Large intestine (tissue), 3 donors: Measurements from ENCODE around the gene RSU1. TPM values are rescaled to one million over a fixed set of nuclear protein-coding genes. Genes with fewer than 3 reads are reported as not detected.

Experiments
- DNase-seq, 2 donors: peaks; one replicate each; pipeline versions ENCODE4 v3.0.0 to v3.0.0-alpha.2; 2013
- H3K27ac ChIP-seq: one replicate; pipeline ENCODE4 v1.5.1; 2013; ENCODE audit warnings: low read length
- H3K27me3 ChIP-seq: 2 replicates; pipeline ENCODE4 v1.6.1; 2013; ENCODE audit warnings: low read length; ENCODE audit not compliant: control insufficient read depth, insufficient read depth
- H3K36me3 ChIP-seq: 2 replicates; pipeline ENCODE4 v1.6.1; 2013; ENCODE audit warnings: low read length; ENCODE audit not compliant: control insufficient read depth, insufficient read depth
- H3K4me1 ChIP-seq: one replicate; pipeline ENCODE4 v1.6.1; 2013; ENCODE audit warnings: low read length; ENCODE audit not compliant: control insufficient read depth, insufficient read depth
- H3K4me3 ChIP-seq: one replicate; pipeline ENCODE4 v1.5.1; 2013; ENCODE audit warnings: low read length
- H3K9me3 ChIP-seq: one replicate; pipeline ENCODE4 v1.6.1; 2013; ENCODE audit warnings: mild to moderate bottlenecking, low read depth, low read length, moderate library complexity; ENCODE audit not compliant: control insufficient read depth
- WGBS: methylation state at CpG from one replicate; pipeline ENCODE4 v1.1.5; 2013; ENCODE audit warnings: low lambda C conversion rate; ENCODE audit not compliant: insufficient coverage; 5-methylcytosine and 5-hydroxymethylcytosine counted together
- polyA plus RNA-seq: library from polyadenylated mRNA; unstranded; fragments of 120-200 nt; gene quantifications from one replicate; pipeline ENCODE4 v1.2.1, GENCODE V29; 2013

The RSU1 gene
- polyA plus RNA-seq, 1 donor, result 37.0 TPM

DNA sequence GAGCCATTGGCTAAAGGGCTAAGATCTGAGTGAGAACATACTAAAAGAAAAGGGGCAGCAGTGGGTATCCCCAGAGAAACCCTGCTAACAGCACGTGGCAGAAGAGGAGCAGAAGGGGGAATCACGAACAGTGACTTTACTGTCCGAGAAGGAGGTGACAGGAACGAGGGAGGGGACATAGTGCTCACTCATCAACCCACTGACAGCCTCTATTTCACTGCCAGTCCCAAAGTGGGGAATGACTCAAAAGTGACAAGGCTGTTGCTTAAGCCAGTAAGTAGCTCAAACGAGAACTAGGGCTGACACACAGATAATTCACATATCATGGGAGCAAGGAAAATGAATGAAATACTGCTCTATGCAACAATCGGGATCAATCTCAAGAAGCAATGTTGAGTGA, 92.7 kb downstream of the RSU1 start:
- Histone ChIP-seq H3K27ac (no peak overlapping the region), H3K27me3 (no peaks in the 10 kb centered on the region), H3K9me3 (no peaks in the 10 kb centered on the region), H3K4me3 (no peak overlapping the region), H3K4me1 (no peaks in the 10 kb centered on the region), H3K36me3 (no peaks in the 10 kb centered on the region)
- DNase-seq, result no peak
- no CpG with 5 or more reads among the region's 6 CpGs for WGBS

DNA sequence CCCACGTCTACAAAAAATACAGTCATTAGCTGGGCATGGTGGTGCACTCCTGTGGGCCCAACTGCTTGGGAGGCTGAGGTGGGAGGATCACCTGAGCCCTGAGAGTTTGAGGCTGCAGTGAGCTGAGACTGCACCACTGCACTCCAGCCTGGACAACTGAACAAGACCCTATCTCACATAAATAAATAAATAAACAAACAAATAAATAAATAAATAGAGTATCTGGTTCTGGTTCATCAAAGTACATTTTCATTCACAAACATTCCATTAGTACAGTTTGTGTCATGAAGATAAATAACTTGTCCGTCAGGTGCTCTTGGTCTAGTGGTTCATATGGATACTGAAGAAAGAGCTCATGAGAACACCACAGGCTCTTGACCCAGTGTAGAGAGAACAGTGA, 96.4 kb downstream of the RSU1 start:
- no peak for DNase-seq

DNA sequence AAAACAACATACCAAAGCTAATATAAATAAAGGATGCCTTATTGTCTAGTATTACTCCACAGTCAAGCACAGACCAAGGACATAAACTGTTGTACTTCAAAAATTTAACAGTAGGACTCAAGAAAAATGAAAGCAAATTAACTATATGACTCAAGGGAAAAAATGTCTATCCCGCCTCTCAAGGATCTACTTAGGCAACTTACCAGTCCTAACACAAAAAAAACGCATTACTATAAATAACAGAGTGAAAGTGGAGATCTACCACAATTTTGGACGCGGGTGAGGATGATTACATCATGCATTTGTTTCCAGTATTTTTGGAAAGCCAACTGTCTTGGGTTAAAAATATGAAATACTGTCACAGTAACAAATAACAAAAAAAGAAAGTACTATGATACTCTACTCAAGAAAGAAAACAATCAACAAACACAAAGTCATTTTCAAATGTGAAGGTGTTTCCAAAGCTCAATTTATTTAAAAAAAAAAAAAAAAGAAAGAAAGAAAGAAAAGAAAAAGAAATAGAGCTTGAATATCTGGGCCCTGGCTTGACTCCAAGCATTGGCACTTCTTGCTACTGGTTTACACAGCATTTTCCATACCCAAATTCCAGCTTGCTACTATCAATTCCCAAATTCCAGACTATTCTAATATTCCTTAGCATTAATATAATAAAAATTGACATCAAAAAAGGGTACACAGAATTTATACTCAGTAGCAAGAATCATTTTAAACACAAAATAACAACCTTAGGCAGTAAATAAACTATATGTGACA, 99.4 kb downstream of the RSU1 start:
- H3K27ac ChIP-seq, result no peak overlapping the region
- no peak overlapping the region for H3K4me3 ChIP-seq
- peaks cover 14% of the 10 kb centered on the region for H3K9me3 ChIP-seq
- no peaks in the 10 kb centered on the region for H3K27me3 ChIP-seq
- H3K4me1 ChIP-seq, result no peaks in the 10 kb centered on the region
- DNase-seq, result no peak
- no peaks in the 10 kb centered on the region for H3K36me3 ChIP-seq
- no CpG with 5 or more reads among the region's 4 CpGs for WGBS

More for the DNA sequence above, 96.4 kb downstream of the RSU1 start:
- Histone ChIP-seq H3K4me1 (no peaks in the 10 kb centered on the region), H3K36me3 (no peaks in the 10 kb centered on the region), H3K27me3 (no peaks in the 10 kb centered on the region), H3K9me3 (no peaks in the 10 kb centered on the region), H3K27ac (no peak overlapping the region), H3K4me3 (no peak overlapping the region)
- no CpG with 5 or more reads among the region's 2 CpGs for WGBS

DNA sequence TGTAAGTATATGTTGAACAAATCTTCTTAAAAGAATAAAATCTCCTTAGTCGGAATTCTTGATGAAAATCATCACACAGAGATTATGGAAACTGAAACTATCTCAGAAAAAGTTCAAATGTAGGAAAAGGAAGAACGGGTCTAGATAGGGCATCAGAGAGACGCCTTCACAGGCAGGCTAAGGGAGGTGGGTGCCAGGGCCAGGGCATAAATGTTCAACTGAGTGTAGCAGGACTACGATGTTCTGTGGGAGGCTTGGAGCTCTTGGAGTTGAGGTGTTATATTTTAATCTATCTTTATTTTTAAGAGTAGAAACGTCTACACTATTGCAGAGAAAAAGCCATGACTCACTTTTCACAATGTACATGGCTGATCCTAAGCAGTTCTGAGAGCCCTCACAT, 101.2 kb downstream of the RSU1 start:
- WGBS, result 100% methylated on average over 1 of the region's 5 CpGs
- no peak for DNase-seq
- H3K4me1 ChIP-seq, result no peaks in the 10 kb centered on the region
- no peaks in the 10 kb centered on the region for H3K36me3 ChIP-seq
- no peak overlapping the region for H3K27ac ChIP-seq
- no peak overlapping the region for H3K4me3 ChIP-seq
- no peaks in the 10 kb centered on the region for H3K27me3 ChIP-seq
- H3K9me3 ChIP-seq, result peaks cover 15% of the 10 kb centered on the region

DNA sequence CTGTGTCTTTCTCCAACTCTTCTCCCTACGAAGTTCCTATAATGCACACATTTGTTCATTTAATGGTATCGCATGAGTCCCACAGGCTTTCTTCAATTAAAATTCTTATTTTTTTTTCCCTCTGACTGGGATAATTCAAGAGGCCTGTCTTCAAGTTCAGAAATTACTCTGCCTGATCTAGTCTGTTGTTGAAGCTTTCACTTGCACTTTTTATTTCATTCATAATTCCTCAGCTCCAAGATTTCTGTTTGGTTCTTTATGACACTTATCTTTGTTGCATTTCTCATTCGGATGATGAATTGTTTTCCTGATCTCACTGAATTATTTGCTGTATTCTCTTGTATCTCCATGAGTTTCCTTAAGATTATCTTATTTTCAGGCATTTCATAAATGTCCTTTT, 103.9 kb downstream of the RSU1 start:
- 96% methylated on average over 3 of the region's 3 CpGs for WGBS
- H3K27ac ChIP-seq, result no peak overlapping the region
- H3K9me3 ChIP-seq, result peaks cover 15% of the 10 kb centered on the region
- no peaks in the 10 kb centered on the region for H3K27me3 ChIP-seq
- no peak for DNase-seq
- no peaks in the 10 kb centered on the region for H3K4me1 ChIP-seq
- no peaks in the 10 kb centered on the region for H3K36me3 ChIP-seq
- no peak overlapping the region for H3K4me3 ChIP-seq

DNA sequence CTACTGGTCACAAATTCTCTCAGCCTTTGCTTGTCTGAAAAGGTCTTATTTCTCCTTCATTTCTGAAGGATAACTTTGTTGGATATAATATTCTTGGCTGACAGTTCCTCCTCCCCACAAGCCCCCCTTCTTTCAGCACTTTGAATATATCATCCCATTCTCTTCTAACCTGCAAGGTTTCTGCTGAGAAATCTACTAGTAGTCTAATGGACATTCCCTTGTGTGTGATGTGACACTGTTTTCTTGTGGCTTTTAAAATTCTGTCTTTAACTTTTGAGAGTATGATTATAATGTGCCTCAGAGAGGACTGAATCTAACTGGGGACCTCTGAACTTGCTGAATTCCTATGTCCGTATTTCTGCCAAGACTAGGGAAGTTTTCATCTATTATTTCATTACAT, 104.3 kb downstream of the RSU1 start:
- H3K27ac ChIP-seq, result no peak overlapping the region
- DNase-seq, result no peak
- H3K4me3 ChIP-seq, result no peak overlapping the region
- no peaks in the 10 kb centered on the region for H3K4me1 ChIP-seq
- WGBS, result 100% methylated on average over 1 of the region's 1 CpG
- no peaks in the 10 kb centered on the region for H3K36me3 ChIP-seq
- H3K27me3 ChIP-seq, result no peaks in the 10 kb centered on the region
- H3K9me3 ChIP-seq, result peaks cover 15% of the 10 kb centered on the region

DNA sequence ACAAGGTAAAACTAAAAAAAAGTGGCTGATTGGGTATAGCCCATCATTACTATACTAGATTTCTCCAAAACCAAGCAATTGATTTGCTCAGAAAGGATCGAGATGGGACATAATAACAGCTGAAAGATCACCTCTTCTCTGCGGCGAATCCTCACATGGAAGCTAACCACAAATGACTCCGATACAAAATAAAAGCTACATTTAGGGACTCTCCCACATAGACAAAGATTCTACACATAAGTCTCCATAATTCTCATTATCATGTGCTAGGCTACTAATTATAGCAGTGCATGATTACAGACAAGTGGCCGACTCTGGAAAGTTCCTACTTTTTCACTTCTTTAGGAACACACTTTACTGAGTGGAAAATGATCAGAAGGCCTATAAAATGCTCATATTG, 116.9 kb downstream of the RSU1 start:
- Histone ChIP-seq H3K9me3 (no peaks in the 10 kb centered on the region), H3K4me1 (no peaks in the 10 kb centered on the region), H3K4me3 (no peak overlapping the region), H3K36me3 (no peaks in the 10 kb centered on the region), H3K27me3 (no peaks in the 10 kb centered on the region), H3K27ac (no peak overlapping the region)
- DNase-seq, result no peak
- no CpG with 5 or more reads among the region's 5 CpGs for WGBS

- DNase-seq, result no peak
- WGBS, result 40% methylated on average over 1 of the region's 17 CpGs
- H3K27ac ChIP-seq, result no peak overlapping the region
- no peaks in the 10 kb centered on the region for H3K36me3 ChIP-seq
- H3K4me1 ChIP-seq, result no peaks in the 10 kb centered on the region
- H3K27me3 ChIP-seq, result no peaks in the 10 kb centered on the region
- H3K9me3 ChIP-seq, result no peaks in the 10 kb centered on the region
- no peak overlapping the region for H3K4me3 ChIP-seq
Observed at GRCh38 chr10:16699435-16700057, 117.7 kb downstream of the RSU1 start.

DNA sequence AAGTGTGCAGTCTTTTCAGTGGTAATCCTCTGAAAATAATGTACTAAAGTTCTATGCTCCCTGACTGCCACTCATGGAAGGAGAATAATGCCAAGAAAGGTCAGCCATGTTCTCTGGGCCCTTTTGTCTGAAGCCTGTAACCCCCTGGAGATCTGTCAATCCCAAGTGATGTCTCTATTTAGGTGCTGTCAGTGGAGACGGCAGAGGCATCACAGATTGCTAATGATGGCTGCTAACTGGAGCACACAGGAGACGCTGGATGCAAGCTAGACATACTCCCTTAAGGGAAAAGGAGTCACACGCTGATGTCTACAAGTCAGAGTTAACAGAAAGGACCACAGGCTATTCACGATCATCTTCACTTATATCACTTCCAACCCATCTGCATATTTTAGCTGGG, 118.8 kb downstream of the RSU1 start:
- no peaks in the 10 kb centered on the region for H3K4me1 ChIP-seq
- no peak for DNase-seq
- no CpG with 5 or more reads among the region's 4 CpGs for WGBS
- no peaks in the 10 kb centered on the region for H3K27me3 ChIP-seq
- H3K27ac ChIP-seq, result no peak overlapping the region
- H3K36me3 ChIP-seq, result no peaks in the 10 kb centered on the region
- no peak overlapping the region for H3K4me3 ChIP-seq
- H3K9me3 ChIP-seq, result no peaks in the 10 kb centered on the region

DNA sequence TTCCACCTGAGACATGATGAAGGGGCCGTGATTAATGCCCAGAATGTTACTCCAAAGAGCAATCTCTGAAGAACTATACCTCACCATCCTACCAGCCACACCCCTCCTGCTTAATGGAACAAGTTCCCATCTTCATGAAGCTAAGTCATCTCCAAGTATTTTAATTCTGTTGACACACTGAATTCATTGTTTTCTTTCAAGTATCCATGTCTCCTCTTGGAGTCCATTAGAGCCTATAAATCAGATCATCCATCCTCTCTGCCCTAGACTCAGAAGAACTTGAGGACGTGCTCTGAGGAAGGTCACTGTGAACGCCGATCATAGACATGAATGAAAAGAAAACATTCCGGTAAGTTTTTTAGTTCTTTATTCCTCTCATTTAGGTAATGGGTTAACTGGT, 126.8 kb downstream of the RSU1 start:
- no CpG with 5 or more reads among the region's 5 CpGs for WGBS
- Histone ChIP-seq H3K36me3 (peaks cover 4% of the 10 kb centered on the region), H3K4me3 (no peak overlapping the region), H3K9me3 (no peaks in the 10 kb centered on the region), H3K27me3 (no peaks in the 10 kb centered on the region), H3K27ac (no peak overlapping the region), H3K4me1 (no peaks in the 10 kb centered on the region)
- no peak for DNase-seq

DNA sequence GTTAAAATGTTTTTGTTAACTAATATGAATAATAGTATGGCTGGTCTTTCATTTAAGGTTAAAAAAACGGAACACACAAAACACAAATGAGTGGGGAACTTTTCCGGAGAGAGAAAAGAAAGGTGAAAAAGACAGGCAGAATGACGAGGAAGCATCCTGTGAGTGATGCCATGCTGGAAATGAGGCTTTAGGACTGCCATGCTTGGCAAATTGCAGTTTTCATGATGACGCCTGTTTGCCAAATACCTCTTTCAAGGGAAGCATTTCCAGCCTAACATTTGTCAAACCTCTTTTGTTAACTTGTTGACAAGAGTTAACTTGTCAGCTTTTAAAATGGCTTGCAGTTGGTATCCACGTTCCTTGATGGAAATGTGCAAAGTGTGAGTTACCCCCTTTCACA, 127.5 kb downstream of the RSU1 start:
- Histone ChIP-seq H3K27ac (no peak overlapping the region), H3K27me3 (no peaks in the 10 kb centered on the region), H3K36me3 (peaks cover 4% of the 10 kb centered on the region), H3K4me3 (no peak overlapping the region), H3K4me1 (no peaks in the 10 kb centered on the region), H3K9me3 (no peaks in the 10 kb centered on the region)
- no CpG with 5 or more reads among the region's 5 CpGs for WGBS
- DNase-seq, result no peak
